ENCODE measurements around the gene SNX27. TPM values are rescaled to one million over a fixed set of nuclear protein-coding genes. Genes with fewer than 3 reads are reported as not detected.

The SNX27 gene
- total RNA-seq, 4 donors from 2014 or later, result 37.0 to 43.7 (median 40.9) TPM

DNA sequence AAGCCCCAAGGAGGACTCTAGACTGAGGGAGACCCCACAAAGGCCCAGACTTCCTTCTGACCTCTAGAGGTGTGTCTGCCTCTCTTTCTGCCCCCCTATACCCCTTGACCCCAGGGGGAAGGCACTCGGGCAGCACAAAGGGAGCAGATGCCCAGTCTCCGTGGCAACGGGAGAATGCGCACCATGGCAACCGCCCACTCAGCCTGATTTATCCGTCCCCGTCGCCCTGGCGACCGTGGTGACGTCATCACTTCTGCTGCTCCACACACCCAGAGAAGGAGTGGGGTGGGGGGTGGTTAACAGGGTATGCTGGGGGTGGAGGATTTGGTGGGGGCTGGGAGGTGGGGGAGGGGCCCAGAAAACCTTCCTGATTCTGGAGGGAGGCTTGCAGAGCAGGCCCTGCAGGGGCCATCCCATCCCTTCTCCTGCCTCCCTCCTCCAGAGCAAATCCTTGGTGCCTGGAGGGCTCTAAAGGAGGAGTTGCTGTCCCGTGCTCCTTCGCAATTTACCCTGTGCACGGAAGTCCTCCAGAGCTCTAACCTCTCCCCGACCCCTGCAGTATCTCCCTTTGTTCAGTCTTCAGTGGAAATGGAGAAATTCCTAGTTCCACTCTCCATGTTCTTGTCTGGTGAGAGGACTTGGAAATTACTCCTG, 98.5 kb downstream of the SNX27 start:
- H3K4me3 ChIP-seq, result no peak overlapping the region
- H3K4me1 ChIP-seq, result no peaks in the 10 kb centered on the region
- H3K27me3 ChIP-seq, result no peaks in the 10 kb centered on the region
- intact Hi-C loops (cut with DNase I; ENCODE audit: low total_unique reads), result no loop called here
- no peaks in the 10 kb centered on the region for H3K36me3 ChIP-seq
- in situ Hi-C loops (cut with MboI; ENCODE audit: low sequenced_read_pairs in 4 of 4), result no loop called here
- DNase-seq (no peak), ATAC-seq (no peak)
- no peaks in the 10 kb centered on the region for H3K9me3 ChIP-seq
- no peak for TF ChIP-seq POLR2A (IDR thresholded peaks at IDR 0.05)
- TF ChIP-seq, protein P1, sequence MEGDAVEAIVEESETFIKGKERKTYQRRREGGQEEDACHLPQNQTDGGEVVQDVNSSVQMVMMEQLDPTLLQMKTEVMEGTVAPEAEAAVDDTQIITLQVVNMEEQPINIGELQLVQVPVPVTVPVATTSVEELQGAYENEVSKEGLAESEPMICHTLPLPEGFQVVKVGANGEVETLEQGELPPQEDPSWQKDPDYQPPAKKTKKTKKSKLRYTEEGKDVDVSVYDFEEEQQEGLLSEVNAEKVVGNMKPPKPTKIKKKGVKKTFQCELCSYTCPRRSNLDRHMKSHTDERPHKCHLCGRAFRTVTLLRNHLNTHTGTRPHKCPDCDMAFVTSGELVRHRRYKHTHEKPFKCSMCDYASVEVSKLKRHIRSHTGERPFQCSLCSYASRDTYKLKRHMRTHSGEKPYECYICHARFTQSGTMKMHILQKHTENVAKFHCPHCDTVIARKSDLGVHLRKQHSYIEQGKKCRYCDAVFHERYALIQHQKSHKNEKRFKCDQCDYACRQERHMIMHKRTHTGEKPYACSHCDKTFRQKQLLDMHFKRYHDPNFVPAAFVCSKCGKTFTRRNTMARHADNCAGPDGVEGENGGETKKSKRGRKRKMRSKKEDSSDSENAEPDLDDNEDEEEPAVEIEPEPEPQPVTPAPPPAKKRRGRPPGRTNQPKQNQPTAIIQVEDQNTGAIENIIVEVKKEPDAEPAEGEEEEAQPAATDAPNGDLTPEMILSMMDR (IDR thresholded peaks at IDR 0.05 in 4 of 5, conservative IDR thresholded peaks at IDR 0.05 in 1 of 5), result no peak
- no peak overlapping the region for H3K27ac ChIP-seq

- intact Hi-C loops (cut with DNase I; ENCODE audit: low total_unique reads) (no loop called here), in situ Hi-C loops (cut with MboI; ENCODE audit: low sequenced_read_pairs in 4 of 4) (no loop called here)
- ATAC-seq (no peak), DNase-seq (no peak)
- no peaks in the 10 kb centered on the region for H3K36me3 ChIP-seq
- no peaks in the 10 kb centered on the region for H3K9me3 ChIP-seq
- H3K4me1 ChIP-seq, result no peaks in the 10 kb centered on the region
- no peak overlapping the region for H3K27ac ChIP-seq
- peaks cover 7 to 8% (median 8%) of the 10 kb centered on the region in 3 donors for H3K27me3 ChIP-seq
- TF ChIP-seq POLR2A (IDR thresholded peaks at IDR 0.05), result no peak
- TF ChIP-seq, protein P1 (IDR thresholded peaks at IDR 0.05 in 4 of 5, conservative IDR thresholded peaks at IDR 0.05 in 1 of 5), result no peak
- H3K4me3 ChIP-seq, result no peak overlapping the region
Measured at GRCh38 chr1:151711044-151711800, 99.4 kb downstream of the SNX27 start.

GRCh38 chr1:151711951-151712350, 100.1 kb downstream of the SNX27 start:
- no peak for ATAC-seq
- in situ Hi-C loops (cut with MboI; ENCODE audit: low sequenced_read_pairs in 4 of 4), result no loop called here
- Histone ChIP-seq H3K27me3 (peaks cover 9 to 15% (median 15%) of the 10 kb centered on the region in 3 donors), H3K4me3 (no peak overlapping the region), H3K9me3 (no peaks in the 10 kb centered on the region), H3K36me3 (no peaks in the 10 kb centered on the region), H3K27ac (no peak overlapping the region), H3K4me1 (no peaks in the 10 kb centered on the region)
- DNase-seq, result no peak
- TF ChIP-seq POLR2A (IDR thresholded peaks at IDR 0.05), result no peak
- TF ChIP-seq, protein P1 (IDR thresholded peaks at IDR 0.05 in 4 of 5, conservative IDR thresholded peaks at IDR 0.05 in 1 of 5), result no peak
- intact Hi-C loops (cut with DNase I; ENCODE audit: low total_unique reads), result no loop called here

GRCh38 chr1:151713044-151713443, 101.2 kb downstream of the SNX27 start:
- ATAC-seq (no peak), DNase-seq (no peak)
- Histone ChIP-seq H3K27ac (no peak overlapping the region), H3K9me3 (no peaks in the 10 kb centered on the region), H3K27me3 (peaks cover 13 to 26% (median 23%) of the 10 kb centered on the region in 3 donors), H3K36me3 (no peaks in the 10 kb centered on the region), H3K4me1 (peaks cover 0 to 6% of the 10 kb centered on the region in 2 donors), H3K4me3 (no peak overlapping the region)
- intact Hi-C loops (cut with DNase I; ENCODE audit: low total_unique reads), result no loop called here
- no peak for TF ChIP-seq POLR2A (IDR thresholded peaks at IDR 0.05)
- TF ChIP-seq, protein P1 (IDR thresholded peaks at IDR 0.05 in 4 of 5, conservative IDR thresholded peaks at IDR 0.05 in 1 of 5), result no peak
- in situ Hi-C loops (cut with MboI; ENCODE audit: low sequenced_read_pairs in 4 of 4), result no loop called here

Measured in gastrocnemius medialis (tissue), 4 donors.